ENCODE results near the gene RBM20.
"Not testable (repeated sequence)": the region's sequence is repeated elsewhere in the genome, so short reads cannot be mapped to it uniquely, and the experiment has no call there.

Gene RBM20

DNA sequence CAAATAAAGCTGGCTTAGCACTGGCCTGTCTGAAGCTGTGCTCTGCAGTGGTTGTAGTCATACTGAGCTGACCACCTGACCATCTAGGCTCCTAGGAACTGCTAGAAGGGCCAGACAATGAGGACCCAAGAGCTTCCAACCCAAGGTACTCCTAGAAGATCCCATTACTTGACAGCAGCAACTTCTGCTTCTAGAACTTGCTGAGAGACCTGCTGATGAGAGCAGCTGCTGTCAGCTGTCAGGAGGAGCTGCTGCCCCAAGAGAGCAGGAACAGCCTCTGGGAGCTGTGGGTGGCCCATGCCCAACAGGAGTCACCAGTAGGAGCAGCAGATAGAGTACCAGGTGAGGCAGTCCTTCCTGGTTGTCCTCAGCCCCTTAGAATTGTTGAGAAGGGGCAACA lies 70.2 kb downstream of the RBM20 start:
- in situ Hi-C loops (cut with HindIII; ENCODE audit: low pct_ligation_motif_present, low pct_unique_long_range_greater_than_20kb, low sequenced_read_pairs): no loop called here
- no peak for DNase-seq

DNA sequence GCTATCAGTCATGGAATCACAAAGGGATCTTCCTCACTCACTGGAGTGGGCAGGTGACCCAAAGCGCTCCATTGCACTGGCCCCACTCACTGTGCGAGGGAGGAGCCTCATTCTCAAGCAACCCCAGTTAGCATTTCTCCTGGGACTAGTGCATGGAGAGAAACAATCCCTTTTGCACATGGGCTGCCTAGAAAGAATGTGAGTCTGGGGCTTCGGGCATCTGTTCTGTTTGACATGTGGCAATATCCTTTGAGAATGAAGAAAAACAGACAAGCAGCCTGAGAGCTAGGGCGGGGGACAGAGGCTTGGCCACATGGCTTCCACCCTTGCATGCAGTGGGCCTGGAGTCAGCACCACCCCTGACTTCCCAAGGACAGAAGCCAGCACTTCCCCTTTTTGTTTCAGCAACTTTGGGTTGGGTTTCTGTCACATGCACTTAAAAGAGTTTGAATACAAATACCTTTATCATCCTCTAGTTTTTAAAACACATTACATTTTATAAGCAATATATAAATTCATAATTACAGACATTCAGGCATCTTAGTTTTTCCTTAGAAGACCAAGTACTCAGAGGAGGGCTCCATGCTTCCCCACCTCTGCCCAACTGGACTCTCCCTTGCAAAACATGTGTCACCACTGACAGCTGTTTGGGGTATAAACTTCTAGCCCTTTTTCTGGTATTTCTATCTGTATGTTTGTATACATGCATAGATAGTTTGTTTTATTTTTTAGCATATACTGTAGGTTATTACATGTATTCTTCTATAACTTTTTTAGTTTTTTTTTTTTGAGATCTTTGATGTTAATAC lies 73.8 kb downstream of the RBM20 start:
- in situ Hi-C loops (cut with HindIII; ENCODE audit: low pct_ligation_motif_present, low pct_unique_long_range_greater_than_20kb, low sequenced_read_pairs): no loop called here
- DNase-seq: no peak

DNA sequence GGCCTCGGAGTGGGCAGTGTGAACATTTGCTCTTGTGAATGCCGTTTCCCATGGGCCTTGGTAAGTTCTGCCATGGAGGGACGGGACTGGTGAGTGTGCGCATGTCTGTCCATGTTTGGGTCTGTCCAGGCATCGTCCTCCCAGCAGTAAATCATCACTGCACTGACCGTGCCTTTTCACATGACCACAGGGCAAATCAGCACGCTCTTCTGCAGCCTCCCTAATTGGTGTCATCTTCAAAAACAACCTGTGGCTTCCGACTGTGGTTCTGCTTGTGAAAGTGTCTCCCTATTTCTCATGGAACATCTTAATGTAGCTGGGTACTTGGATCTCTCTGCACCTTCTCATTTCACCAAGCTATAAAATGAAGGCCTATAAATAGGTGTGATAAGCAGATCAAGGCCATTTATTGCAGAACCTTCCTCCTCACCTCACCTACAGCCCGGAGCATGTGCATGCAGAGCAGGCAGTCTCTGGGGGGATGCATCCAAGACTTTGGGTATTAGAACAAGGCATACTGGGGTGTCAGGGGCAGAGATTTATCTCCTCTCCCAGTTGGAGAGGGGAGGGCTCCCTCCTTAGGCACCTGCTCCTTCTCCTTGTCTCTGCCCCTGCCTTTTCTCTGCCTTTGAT lies 77.4 kb downstream of the RBM20 start:
- DNase-seq: no peak
- in situ Hi-C loops (cut with HindIII; ENCODE audit: low pct_ligation_motif_present, low pct_unique_long_range_greater_than_20kb, low sequenced_read_pairs): no loop called here

DNA sequence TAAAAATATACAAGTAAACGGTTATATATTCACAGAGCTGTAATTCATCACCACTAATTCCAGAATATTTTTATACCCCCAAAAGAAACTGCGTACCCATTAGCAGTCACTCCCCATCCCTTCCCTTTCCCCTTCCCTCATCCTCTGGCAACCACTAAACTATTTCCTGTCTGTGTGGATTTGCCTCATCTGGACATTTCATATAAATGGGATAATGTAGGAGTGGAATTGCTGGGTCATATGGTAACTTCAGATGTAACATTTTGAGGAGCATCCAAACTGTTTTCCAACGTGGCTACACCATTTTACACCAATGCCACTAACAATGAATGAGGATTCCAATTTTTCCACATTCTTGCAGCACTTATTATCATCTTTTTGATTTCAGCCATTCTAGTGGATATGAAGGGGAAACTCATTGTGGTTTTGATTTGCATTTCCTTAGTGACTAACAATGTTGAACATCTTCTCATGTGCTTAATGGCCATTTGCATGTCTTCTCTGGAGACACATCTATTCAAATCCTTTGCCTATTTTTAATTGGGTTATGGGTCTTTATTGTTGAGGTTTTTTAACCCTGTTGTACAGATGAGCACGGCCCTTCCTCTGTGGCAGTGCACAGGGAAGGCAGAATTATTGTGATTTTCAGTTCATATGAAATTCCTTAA lies 79.2 kb downstream of the RBM20 start:
- in situ Hi-C loops (cut with HindIII; ENCODE audit: low pct_ligation_motif_present, low pct_unique_long_range_greater_than_20kb, low sequenced_read_pairs): no loop called here

DNA sequence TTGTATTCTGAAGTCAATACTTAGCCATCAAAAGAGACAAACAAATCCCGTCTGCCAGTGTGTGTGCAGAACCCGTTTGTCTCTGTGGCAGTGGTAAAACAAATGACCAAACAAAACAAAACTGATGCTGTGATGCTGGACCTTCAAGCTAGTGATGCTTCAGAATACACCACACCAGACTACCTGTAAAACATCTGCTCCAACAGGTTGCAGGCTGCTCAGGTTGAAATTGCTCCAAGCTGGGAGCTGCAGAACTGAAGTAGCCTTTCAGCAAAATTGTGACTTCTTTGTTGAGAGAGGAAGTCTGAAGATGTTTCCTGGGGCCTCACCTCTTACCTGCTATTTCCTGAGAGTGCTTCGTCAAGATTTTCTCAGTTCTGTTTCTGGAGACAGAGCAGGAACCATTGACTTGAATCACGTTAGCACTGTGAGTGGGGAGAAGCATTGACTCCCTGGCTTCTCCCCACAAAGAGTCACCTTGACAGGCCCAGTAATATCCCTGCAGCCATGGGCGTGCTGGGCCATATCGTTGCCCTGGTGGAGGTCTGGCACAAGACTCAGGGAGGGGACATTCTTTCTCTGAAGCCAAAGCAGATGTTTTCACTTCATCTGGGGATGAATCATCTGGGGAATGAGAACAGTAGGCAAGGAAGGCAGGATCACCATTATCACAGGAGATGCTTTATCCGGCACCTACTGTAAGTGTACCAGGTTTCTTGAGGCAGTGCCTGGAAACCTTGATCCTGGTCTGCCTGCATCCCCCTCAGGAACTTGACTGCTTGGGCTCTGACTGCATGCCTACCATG lies 80.2 kb downstream of the RBM20 start:
- in situ Hi-C loops (cut with HindIII; ENCODE audit: low pct_ligation_motif_present, low pct_unique_long_range_greater_than_20kb, low sequenced_read_pairs): no loop called here
- no peak for DNase-seq

More for the DNA sequence above, 79.2 kb downstream of the RBM20 start:
- no peak for DNase-seq

DNA sequence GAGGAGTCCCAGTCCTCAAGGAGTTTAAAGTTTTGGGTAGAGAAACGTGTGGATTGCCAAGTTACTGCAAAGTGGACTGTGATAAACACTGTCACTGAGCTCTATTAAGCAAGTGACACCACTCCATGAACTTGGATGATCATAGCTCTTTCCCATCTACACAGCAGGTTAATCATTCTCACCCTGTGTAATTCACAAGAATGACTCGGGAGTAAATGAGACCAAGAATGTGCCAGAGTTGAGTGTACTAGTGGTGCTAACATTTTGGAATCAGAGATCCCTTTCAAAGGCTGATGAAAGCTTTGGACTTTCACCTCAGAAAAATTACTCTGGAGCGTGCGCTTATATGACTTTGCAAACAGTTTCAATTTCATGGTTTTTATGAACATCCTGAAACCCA lies 80.8 kb downstream of the RBM20 start:
- in situ Hi-C loops (cut with HindIII; ENCODE audit: low pct_ligation_motif_present, low pct_unique_long_range_greater_than_20kb, low sequenced_read_pairs): no loop called here
- peak; percentile 36 for DNase-seq

DNA sequence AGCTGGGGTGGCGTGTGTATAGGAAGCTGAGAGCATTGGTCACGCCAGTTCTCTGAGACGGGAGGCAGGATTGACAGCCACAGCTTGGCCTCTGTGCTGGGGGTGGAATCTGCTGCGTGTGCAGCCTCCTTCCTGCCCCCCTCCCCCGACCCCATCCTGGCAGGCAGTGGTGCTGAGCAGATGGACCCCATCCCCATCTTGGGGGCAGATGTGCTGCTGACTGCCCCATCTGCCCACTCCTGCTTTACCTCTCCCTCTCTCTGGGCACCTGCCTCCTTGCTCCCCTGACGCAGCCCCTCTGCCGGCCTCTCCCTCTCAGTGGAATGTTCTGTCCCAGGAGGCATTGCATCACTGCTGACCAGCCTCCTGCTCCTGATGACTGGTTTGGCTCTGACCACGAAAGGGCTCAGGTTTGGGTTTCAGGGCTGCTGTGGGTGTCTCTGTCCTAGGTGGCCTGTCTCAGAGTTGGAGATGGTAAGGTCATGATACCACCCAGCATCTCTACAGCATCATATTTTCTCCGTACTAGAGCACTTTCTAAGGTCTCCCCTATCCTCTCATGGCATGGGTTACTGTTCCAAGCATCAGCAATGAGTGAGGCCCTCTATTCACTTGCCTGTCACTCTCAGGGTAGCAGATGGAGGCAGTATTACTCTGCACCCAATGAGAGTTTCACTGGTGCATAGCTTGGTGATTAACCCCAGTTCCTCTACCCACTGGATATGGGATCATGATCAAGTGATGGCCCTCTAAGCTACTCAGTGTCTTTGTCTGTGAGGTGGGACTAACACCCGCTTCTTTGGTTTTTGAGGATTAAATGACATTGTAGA lies 81.9 kb downstream of the RBM20 start:
- peak; percentile 12 for DNase-seq
- in situ Hi-C loops (cut with HindIII; ENCODE audit: low pct_ligation_motif_present, low pct_unique_long_range_greater_than_20kb, low sequenced_read_pairs): no loop called here

DNA sequence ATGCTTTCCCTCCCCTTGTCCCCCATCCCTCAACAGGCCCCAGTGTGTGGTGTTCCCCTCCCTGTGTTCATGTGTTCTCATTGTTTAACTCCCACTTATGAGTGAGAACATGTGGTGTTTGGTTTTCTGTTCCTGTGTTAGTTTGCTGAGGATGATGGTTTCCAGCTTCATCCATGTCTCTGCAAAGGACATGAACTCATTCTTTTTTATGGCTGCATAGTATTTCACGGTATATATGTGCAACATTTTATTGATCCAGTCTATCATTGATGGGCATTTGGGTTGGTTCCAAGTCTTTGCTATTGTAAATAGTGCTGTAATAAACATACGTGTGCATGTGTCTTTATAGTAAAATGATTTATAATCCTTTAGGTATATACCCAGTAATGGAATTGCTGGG lies 83.6 kb downstream of the RBM20 start:
- in situ Hi-C loops (cut with HindIII; ENCODE audit: low pct_ligation_motif_present, low pct_unique_long_range_greater_than_20kb, low sequenced_read_pairs); DNase-seq: not testable (repeated sequence)

DNA sequence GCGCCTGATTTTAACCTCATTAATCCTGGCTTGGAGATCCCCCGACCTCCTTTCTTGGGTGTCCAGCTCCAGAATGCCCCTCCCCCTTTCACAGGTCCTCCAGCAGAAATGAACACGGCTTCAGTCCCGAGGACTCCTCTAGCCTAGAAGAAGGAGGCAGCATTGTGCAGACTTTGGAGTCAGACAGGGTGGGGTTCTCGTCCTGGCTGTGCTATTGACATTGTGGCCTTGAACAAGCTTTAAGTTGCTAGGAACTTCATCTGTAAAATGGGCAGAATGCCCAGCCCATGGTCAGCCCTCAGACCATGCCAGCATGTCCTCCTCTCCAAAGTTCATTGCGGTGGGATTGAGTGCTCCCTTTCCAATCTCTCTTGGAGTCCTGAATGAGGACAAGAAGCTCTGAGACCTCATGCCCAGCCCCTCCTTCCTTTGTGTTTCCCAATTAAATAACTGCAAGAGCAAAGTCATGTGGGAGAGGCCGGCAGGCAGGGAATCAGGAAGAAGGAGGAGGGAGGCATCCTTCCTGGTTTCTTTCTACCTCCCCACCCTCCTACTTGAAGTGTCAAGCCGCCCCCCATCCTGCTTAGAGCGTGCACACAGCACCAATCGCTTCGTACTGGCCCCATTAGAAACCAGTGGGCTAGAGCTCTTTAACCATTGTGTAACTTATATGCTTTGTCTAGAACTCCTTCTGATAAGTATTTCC lies 86.4 kb downstream of the RBM20 start:
- in situ Hi-C loops (cut with HindIII; ENCODE audit: low pct_ligation_motif_present, low pct_unique_long_range_greater_than_20kb, low sequenced_read_pairs): no loop called here
- DNase-seq: no peak

DNA sequence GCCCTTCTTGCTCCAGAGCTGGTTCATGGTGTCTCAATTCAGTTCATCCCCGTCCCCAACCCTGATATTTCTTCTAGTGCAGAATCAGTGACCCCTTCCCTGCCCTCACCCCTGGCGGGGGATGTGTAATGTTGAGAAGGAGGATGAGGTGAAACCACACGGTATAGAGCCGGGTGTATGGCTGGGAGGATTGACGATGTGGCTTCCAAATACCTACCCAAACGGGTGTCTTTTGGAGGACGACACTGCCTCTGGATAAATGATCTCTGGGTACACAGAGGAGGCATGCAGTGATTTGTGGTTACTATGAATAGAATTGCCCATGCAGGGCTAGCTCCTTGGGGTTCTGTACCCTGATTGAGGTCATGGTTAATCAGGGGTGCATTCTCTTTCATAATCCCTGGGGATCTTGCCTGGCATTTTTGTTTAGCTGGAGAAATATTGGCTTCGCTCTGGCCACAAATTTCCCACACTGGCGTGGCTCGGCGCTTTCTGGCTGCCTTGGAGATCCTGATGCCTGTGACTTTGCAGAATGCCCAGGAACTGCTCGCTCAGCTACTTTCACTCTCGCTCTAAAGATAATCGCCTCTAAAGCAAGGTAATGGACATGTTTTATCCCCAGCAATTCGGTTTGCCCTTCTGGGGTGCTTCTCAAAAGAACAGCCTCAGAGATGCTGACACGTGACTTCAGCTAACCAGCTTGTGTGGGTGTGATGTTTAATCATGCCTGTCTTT lies 89.2 kb downstream of the RBM20 start:
- in situ Hi-C loops (cut with HindIII; ENCODE audit: low pct_ligation_motif_present, low pct_unique_long_range_greater_than_20kb, low sequenced_read_pairs): no loop called here
- DNase-seq: peak; percentile 32

DNA sequence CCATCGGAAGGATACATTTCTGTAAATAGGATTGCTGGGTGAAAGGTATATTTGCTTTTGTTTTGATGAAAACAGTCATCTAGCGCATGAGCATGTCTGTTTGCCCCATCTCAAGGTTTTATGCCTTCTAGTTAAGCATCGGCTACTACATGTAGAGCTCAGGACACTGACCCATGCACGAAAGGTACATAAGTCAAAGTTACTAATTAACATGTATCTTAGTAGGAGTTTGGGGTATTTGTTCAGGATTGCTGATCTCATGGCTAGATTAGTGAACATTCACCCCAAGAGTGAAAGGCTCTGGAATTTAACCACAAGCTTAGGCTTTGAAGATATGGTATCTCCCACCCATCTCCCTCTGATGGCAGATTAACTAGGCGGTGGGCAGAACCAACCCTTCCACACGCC lies 91.5 kb downstream of the RBM20 start:
- in situ Hi-C loops (cut with HindIII; ENCODE audit: low pct_ligation_motif_present, low pct_unique_long_range_greater_than_20kb, low sequenced_read_pairs): no loop called here
- DNase-seq: no peak

DNA sequence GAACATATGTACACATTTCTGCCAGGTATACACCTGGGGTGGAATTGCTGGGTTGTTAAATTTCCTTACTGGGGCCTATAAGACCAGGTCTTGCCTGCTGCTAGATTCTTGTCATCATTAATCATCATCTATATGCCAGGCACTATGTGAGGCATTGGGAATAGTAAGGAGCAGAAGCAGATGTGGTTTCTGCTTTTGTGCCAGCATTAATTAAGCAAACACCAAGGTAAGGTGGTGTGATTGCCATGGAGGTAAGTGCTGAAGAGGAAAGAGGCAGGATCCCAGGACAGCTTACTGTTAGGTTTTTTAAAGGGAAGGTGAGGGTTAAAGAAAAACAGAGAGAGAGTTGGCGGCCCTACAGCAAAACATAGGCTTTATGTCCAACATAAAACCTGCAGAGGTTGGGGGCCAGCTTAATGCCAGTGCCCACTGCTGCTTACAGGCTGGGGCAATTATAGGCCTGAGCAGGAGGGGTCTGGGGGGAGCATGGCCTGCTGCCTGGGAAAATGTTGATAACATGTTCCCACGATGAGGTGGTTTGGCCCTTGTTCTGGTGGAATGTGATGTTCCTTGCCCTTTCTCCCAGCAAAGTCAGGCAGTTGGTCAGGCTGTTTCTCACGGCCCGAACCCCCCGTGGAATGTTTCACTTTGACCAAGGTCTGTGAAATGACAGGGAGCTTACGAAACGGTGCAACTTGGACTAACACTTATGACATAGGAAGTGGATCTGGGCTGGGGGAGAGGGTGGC lies 93.9 kb downstream of the RBM20 start:
- in situ Hi-C loops (cut with HindIII; ENCODE audit: low pct_ligation_motif_present, low pct_unique_long_range_greater_than_20kb, low sequenced_read_pairs): no loop called here
- DNase-seq: no peak

DNA sequence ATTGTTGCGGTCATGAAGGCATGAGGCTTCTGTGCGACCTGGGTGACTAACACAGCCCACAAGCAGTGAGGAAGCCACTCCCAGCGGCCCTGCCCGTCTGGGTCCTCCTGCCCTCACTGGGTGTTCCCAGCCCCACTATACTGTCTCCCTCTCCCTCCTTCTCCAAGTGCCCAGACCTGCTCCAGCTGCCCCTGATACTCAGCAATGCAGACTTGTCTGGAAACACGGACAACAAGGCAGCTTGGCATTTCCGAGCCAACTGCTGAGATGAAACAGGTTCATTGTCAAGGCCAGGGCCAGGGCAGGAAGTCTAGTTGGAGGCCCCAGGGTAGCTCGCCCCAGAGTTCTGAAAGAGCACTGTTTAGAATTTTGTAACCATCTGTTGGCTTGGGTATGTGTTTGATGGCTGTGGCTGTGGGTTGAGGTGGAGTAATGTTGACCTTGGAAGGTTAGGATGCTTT lies 95.7 kb downstream of the RBM20 start:
- no peak for DNase-seq
- in situ Hi-C loops (cut with HindIII; ENCODE audit: low pct_ligation_motif_present, low pct_unique_long_range_greater_than_20kb, low sequenced_read_pairs): no loop called here

DNA sequence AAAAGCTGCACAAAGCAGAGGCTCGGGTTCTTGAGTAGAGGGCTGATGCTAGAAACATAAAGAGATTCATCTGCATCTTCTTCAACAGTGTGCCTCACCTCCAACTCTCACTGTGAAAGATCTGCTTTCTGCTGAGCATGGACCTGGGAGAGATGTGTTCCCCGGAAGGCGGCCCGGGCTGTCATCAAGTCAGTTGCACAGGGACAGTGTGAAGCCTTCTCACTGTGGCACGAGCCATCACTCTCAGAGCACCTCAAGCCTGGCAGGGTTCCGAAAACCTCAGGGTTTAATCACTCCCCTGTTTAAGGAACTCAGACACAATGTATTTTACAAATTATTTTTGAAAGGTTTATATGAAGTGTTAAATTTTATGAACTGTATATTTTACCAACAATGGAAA lies 98.7 kb downstream of the RBM20 start:
- no peak for DNase-seq
- in situ Hi-C loops (cut with HindIII; ENCODE audit: low pct_ligation_motif_present, low pct_unique_long_range_greater_than_20kb, low sequenced_read_pairs): no loop called here

DNA sequence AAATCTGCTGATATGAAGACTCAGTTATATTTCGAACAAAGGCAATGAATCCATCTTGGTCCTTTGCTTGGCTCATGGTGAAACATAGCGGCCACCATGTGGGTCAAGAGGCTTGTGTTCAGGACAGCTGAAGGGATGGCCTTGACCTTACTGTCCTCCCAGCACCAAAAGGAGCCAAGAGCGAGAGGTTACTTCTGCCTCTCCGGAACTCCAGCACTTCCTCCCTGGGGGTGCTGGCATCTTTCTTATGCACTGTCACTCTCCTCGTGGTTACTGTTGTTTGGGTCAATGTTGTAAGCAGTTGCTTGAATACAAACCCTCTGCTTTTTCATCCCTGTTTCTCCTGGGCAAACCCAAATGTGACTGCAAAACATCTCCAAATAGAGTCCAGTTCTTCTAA lies 100.6 kb downstream of the RBM20 start:
- in situ Hi-C loops (cut with HindIII; ENCODE audit: low pct_ligation_motif_present, low pct_unique_long_range_greater_than_20kb, low sequenced_read_pairs): no loop called here
- DNase-seq: no peak

DNA sequence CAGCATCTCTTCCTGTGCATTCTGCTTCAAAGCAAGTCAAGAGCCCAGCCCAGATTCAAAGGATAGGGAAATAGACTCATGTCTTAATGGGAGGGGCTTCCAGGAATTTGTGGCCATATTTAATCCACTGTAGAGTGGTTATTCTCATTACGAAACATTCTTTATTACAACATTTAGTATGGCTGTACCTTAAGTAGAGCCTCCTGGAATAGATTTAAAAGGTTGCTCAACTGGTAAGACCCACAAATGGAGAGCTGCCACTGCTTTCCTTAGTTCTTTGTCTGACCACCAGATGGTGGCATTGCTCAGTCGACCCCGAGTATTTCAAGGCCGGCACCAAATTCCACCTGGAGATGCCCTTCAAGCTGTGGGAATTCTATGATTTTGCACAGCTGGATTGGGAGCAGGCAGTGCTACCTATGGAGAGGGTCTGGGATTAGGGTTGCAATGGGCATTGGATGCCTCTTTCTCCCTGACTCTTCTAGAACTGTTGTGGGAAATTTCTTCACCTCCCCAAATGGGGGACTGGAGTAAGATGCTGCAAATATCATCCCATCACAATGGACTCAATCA lies 102.2 kb downstream of the RBM20 start:
- peak; percentile 68 for DNase-seq
- in situ Hi-C loops (cut with HindIII; ENCODE audit: low pct_ligation_motif_present, low pct_unique_long_range_greater_than_20kb, low sequenced_read_pairs): no loop called here

All from ACHN (cell line).